Astrocyte (in vitro differentiated cells and primary cell): Measurements from ENCODE around the gene LRMDA. TPM values are rescaled to one million over a fixed set of nuclear protein-coding genes. Genes with fewer than 3 reads are reported as not detected.
"Not testable (repeated sequence)": the region's sequence is repeated elsewhere in the genome, so short reads cannot be mapped to it uniquely, and the experiment has no call there.

Experiments
- DNase-seq: peaks from one replicate; pipeline ENCODE4 v3.0.0-alpha.2; 2010; ENCODE audit warnings: low read depth
- FAIRE-seq: peaks from 2 replicates; lab custom pipeline; 2011; peaks lifted over from hg19 to GRCh38; lab: Jason Lieb, UNC
- H2AFZ ChIP-seq: 2 replicates; pipeline ENCODE4 v1.6.0; 2012; ENCODE audit warnings: low read depth, low read length, inconsistent platforms
- H3K27ac ChIP-seq: 2 replicates; pipeline ENCODE4 v1.5.1; 2011; ENCODE audit warnings: low read depth, low read length, inconsistent platforms
- H3K27me3 ChIP-seq: 2 replicates; pipeline ENCODE4 v1.6.0; 2011; ENCODE audit warnings: low read length, inconsistent platforms; ENCODE audit not compliant: insufficient read depth
- H3K36me3 ChIP-seq: 2 replicates; pipeline ENCODE4 v1.5.1; 2011; ENCODE audit warnings: low read length, inconsistent platforms; ENCODE audit not compliant: insufficient read depth
- H3K4me1 ChIP-seq: 2 replicates; pipeline ENCODE4 v1.5.1; 2011; ENCODE audit warnings: low read length, inconsistent platforms; ENCODE audit not compliant: insufficient read depth
- H3K4me2 ChIP-seq: 2 replicates; pipeline ENCODE4 v1.6.0; 2012; ENCODE audit warnings: low read length, inconsistent platforms
- H3K4me3 ChIP-seq: 2 replicates; pipeline ENCODE4 v1.5.1; 2011; ENCODE audit warnings: low read depth, mild to moderate bottlenecking, low read length, inconsistent platforms; ENCODE audit not compliant: insufficient read depth
- H3K79me2 ChIP-seq: 2 replicates; pipeline ENCODE4 v1.6.0; 2012; ENCODE audit warnings: mild to moderate bottlenecking, low read length, inconsistent platforms; ENCODE audit not compliant: insufficient read depth
- H3K9ac ChIP-seq: 2 replicates; pipeline ENCODE4 v1.6.0; 2012; ENCODE audit warnings: mild to moderate bottlenecking, low read length, inconsistent platforms
- H3K9me3 ChIP-seq: 2 replicates; pipeline ENCODE4 v1.5.1; 2012; ENCODE audit warnings: low read depth, mild to moderate bottlenecking, low read length, inconsistent platforms; ENCODE audit not compliant: insufficient read depth
- H4K20me1 ChIP-seq: 2 replicates; pipeline ENCODE4 v1.6.0; 2012; ENCODE audit warnings: low read length, inconsistent platforms; ENCODE audit not compliant: insufficient read depth
- H3K27ac Mint-ChIP-seq: one replicate; pipeline ENCODE4 v1.8.0; 2021; ENCODE audit warnings: mild to moderate bottlenecking, mixed read lengths; ENCODE audit not compliant: unreplicated experiment
- H3K27me3 Mint-ChIP-seq: one replicate; pipeline ENCODE4 v1.8.0; 2021; ENCODE audit warnings: low read depth, mixed read lengths; ENCODE audit not compliant: unreplicated experiment
- H3K36me3 Mint-ChIP-seq: one replicate; pipeline ENCODE4 v1.8.0; 2021; ENCODE audit warnings: low read depth, mixed read lengths; ENCODE audit not compliant: unreplicated experiment
- H3K4me1 Mint-ChIP-seq: one replicate; pipeline ENCODE4 v1.8.0; 2021; ENCODE audit warnings: low read depth, mixed read lengths; ENCODE audit not compliant: unreplicated experiment
- H3K4me3 Mint-ChIP-seq: one replicate; pipeline ENCODE4 v1.8.0; 2021; ENCODE audit warnings: mild to moderate bottlenecking, moderate library complexity, mixed read lengths; ENCODE audit not compliant: unreplicated experiment
- H3K9me3 Mint-ChIP-seq: one replicate; pipeline ENCODE4 v1.8.0; 2021; ENCODE audit warnings: mild to moderate bottlenecking, mixed read lengths; ENCODE audit not compliant: unreplicated experiment
- EZH2 ChIP-seq: IDR thresholded peaks from 2 replicates; pipeline ENCODE4 v1.6.1; 2012; ENCODE audit warnings: mild to moderate bottlenecking, low read length, inconsistent platforms; ENCODE audit not compliant: insufficient read depth
- total RNA-seq: library from RNA; stranded (reverse); gene quantifications from 2 replicates; pipeline ENCODE4 v1.2.1, GENCODE V29; 2021
- TF ChIP-seq, protein P1 (sequence below): IDR thresholded peaks from 2 replicates; pipeline ENCODE4 v1.5.1; 2011; ENCODE audit warnings: low read depth, mild to moderate bottlenecking, inconsistent platforms, low read length, moderate library complexity; ENCODE audit not compliant: insufficient read depth

Gene LRMDA
- total RNA-seq, 1 donor from 2014 or later, result 2.7 TPM

DNA sequence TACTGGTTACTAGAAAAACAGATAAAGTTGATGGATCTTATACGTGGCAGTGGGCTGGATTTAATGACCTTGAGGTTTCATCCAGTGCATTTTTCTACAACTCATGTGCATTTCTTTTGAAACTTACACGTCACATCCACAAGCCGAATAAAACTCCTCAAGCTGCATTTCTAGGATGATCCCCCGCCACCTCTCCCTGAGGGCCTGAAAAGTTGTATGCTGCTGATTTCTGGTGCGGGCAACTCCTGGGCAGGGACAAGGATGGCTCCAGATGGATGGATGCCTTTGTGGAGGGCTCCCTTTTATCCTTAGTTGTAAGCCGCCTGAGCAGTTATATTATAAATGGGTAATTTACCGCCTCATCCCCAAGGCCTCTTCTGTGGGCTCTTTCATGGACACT, 1091.1 kb downstream of the LRMDA start:
- H3K27me3 ChIP-seq, result no peaks in the 10 kb centered on the region
- Mint-ChIP-seq H3K9me3 (no peaks in the 10 kb centered on the region), H3K36me3 (no peaks in the 10 kb centered on the region), H3K27ac (no peak overlapping the region), H3K4me3 (no peak overlapping the region), H3K4me1 (no peaks in the 10 kb centered on the region), H3K27me3 (no peaks in the 10 kb centered on the region)
- no peaks in the 10 kb centered on the region for H4K20me1 ChIP-seq
- H3K4me2 ChIP-seq, result no peak overlapping the region
- no peak overlapping the region for H3K27ac ChIP-seq
- no peak overlapping the region for H2AFZ ChIP-seq
- no peaks in the 10 kb centered on the region for H3K36me3 ChIP-seq
- no peak overlapping the region for H3K4me3 ChIP-seq
- TF ChIP-seq, protein P1, sequence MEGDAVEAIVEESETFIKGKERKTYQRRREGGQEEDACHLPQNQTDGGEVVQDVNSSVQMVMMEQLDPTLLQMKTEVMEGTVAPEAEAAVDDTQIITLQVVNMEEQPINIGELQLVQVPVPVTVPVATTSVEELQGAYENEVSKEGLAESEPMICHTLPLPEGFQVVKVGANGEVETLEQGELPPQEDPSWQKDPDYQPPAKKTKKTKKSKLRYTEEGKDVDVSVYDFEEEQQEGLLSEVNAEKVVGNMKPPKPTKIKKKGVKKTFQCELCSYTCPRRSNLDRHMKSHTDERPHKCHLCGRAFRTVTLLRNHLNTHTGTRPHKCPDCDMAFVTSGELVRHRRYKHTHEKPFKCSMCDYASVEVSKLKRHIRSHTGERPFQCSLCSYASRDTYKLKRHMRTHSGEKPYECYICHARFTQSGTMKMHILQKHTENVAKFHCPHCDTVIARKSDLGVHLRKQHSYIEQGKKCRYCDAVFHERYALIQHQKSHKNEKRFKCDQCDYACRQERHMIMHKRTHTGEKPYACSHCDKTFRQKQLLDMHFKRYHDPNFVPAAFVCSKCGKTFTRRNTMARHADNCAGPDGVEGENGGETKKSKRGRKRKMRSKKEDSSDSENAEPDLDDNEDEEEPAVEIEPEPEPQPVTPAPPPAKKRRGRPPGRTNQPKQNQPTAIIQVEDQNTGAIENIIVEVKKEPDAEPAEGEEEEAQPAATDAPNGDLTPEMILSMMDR, result no peak
- TF ChIP-seq EZH2, result no peak
- H3K79me2 ChIP-seq, result no peaks in the 10 kb centered on the region
- H3K9me3 ChIP-seq, result no peaks in the 10 kb centered on the region
- no peaks in the 10 kb centered on the region for H3K4me1 ChIP-seq
- FAIRE-seq (no peak), DNase-seq (no peak)
- no peak overlapping the region for H3K9ac ChIP-seq

DNA sequence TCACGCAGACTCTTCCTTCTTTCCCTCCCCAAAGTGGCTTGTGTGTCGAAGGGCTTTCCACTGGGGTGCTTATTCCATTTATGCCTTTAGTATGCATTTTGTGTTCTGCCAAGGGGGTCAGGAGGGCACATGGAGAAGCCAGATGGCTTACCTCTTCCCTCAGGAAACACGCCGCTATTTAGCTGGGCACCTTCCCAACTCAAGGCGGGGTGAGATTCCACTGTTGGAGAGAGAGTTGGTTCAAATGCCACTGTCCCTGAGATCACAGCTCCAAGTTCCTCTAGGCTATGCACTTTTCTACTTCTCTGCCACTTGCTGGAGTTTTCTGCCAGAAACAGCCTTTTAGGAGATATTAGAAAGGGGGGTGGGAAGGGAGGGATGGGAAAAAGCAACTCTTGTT, 1091.8 kb downstream of the LRMDA start:
- Histone ChIP-seq H3K27me3 (no peaks in the 10 kb centered on the region), H3K4me3 (no peak overlapping the region), H3K36me3 (no peaks in the 10 kb centered on the region), H2AFZ (peak overlapping the region; percentile 13), H3K4me2 (no peak overlapping the region), H4K20me1 (no peaks in the 10 kb centered on the region), H3K9ac (no peak overlapping the region), H3K4me1 (no peaks in the 10 kb centered on the region), H3K9me3 (no peaks in the 10 kb centered on the region), H3K27ac (no peak overlapping the region), H3K79me2 (no peaks in the 10 kb centered on the region)
- DNase-seq (peak; percentile 18), FAIRE-seq (no peak)
- Mint-ChIP-seq H3K27me3 (no peaks in the 10 kb centered on the region), H3K36me3 (no peaks in the 10 kb centered on the region), H3K27ac (no peak overlapping the region), H3K4me1 (no peaks in the 10 kb centered on the region), H3K9me3 (no peaks in the 10 kb centered on the region), H3K4me3 (no peak overlapping the region)
- TF ChIP-seq EZH2, result no peak
- TF ChIP-seq, protein P1, result no peak

DNA sequence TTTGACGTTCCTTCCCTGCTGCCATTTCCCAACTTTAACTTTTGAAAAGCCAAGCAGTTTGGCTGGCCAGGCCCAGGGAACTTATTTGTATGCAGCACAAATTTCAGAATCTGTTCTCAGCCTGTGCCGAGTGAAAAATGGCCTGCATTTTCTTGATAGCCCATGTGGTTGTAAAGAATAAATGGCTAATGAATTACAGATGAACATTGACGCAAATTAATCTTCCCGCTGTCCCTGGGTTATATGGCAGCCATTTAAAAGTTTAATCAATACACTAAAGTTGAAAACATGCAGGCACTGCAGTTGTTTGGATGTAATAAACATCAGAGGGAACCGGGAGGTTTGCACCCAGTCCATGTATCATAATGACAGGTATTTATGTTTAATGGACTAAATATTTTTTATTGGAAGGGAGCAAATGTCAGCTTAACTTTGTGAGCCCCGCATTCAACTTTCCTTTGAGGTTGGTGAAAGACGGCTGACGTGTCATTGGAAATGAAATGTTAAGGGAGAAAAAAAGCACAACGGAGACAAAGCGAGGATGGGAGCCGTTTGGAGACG, 1092.4 kb downstream of the LRMDA start:
- H2AFZ ChIP-seq, result peak overlapping the region; percentile 20
- Mint-ChIP-seq H3K9me3 (no peaks in the 10 kb centered on the region), H3K27ac (no peak overlapping the region), H3K27me3 (no peaks in the 10 kb centered on the region), H3K4me1 (no peaks in the 10 kb centered on the region), H3K4me3 (no peak overlapping the region), H3K36me3 (no peaks in the 10 kb centered on the region)
- DNase-seq (peak; percentile 44), FAIRE-seq (no peak)
- H3K27me3 ChIP-seq, result no peaks in the 10 kb centered on the region
- no peak overlapping the region for H3K27ac ChIP-seq
- H4K20me1 ChIP-seq, result no peaks in the 10 kb centered on the region
- no peak overlapping the region for H3K9ac ChIP-seq
- H3K9me3 ChIP-seq, result no peaks in the 10 kb centered on the region
- H3K36me3 ChIP-seq, result no peaks in the 10 kb centered on the region
- H3K79me2 ChIP-seq, result no peaks in the 10 kb centered on the region
- TF ChIP-seq, protein P1, result no peak
- TF ChIP-seq EZH2, result no peak
- H3K4me1 ChIP-seq, result no peaks in the 10 kb centered on the region
- H3K4me2 ChIP-seq, result peak overlapping the region; percentile 72
- H3K4me3 ChIP-seq, result no peak overlapping the region

DNA sequence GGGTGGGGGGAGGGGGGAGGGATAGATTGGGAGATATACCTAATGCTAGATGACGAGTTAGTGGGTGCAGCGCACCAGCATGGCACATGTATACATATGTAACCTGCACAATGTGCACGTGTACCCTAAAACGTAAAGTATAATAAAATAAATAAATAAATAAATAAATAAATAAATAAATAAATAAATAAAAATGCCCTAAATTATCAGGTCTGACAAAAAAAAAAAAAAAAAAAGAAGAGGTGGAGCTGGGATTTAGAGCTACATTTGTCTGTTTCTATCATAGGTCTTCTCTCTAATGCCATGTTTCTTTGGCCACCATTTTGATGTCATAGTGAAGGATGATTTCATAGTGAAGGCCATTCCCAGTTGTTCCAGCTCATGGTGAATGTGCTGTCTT, 1095.4 kb downstream of the LRMDA start:
- not testable (repeated sequence) for H3K36me3 ChIP-seq, H3K4me1 ChIP-seq, H3K4me3 ChIP-seq, H3K4me3 Mint-ChIP-seq, DNase-seq, H3K27ac Mint-ChIP-seq, H3K9me3 ChIP-seq, H2AFZ ChIP-seq, H3K9ac ChIP-seq, H3K27me3 ChIP-seq, H3K4me1 Mint-ChIP-seq, H3K27me3 Mint-ChIP-seq, FAIRE-seq, H4K20me1 ChIP-seq, H3K36me3 Mint-ChIP-seq, H3K9me3 Mint-ChIP-seq, H3K27ac ChIP-seq, H3K4me2 ChIP-seq, H3K79me2 ChIP-seq
